Measurements from ENCODE around the gene RNF14.

DNA sequence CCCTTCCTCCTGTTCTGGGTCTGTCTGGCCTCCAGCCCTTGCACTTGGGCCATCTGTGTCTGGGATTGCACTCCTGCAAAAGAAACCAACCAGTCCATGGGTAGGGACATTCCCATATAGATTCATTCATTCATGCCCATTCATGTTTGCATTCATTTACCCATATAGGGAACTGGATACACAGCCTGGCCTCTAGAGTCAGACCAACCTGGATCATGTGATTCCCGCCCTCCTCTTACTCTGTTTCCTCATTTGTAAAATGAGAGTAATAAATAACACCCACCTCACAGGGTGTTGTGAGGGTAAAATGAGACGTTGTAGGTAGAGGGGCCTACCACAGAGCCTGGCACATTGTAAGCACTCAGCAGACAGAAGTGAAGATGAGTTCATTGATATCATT lies 19.4 kb upstream of the RNF14 start:
- TF ChIP-seq, protein P1, sequence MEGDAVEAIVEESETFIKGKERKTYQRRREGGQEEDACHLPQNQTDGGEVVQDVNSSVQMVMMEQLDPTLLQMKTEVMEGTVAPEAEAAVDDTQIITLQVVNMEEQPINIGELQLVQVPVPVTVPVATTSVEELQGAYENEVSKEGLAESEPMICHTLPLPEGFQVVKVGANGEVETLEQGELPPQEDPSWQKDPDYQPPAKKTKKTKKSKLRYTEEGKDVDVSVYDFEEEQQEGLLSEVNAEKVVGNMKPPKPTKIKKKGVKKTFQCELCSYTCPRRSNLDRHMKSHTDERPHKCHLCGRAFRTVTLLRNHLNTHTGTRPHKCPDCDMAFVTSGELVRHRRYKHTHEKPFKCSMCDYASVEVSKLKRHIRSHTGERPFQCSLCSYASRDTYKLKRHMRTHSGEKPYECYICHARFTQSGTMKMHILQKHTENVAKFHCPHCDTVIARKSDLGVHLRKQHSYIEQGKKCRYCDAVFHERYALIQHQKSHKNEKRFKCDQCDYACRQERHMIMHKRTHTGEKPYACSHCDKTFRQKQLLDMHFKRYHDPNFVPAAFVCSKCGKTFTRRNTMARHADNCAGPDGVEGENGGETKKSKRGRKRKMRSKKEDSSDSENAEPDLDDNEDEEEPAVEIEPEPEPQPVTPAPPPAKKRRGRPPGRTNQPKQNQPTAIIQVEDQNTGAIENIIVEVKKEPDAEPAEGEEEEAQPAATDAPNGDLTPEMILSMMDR (conservative IDR thresholded peaks at IDR 0.05 in 1 of 2, IDR thresholded peaks at IDR 0.05 in 1 of 2; ENCODE audit: extremely low read depth in 1 of 2, insufficient read depth in 1 of 2, low read depth in 1 of 2, low read length in 2 of 2), result no peak
- no peak for TF ChIP-seq EZH2 (IDR thresholded peaks at IDR 0.05; ENCODE audit: borderline replicate concordance, low read length)
